HEK293 (cell line): ENCODE measurements around the gene AP1S1.

Experiments
- KLF9 ChIP-seq: fragments of 450-650 bp; formaldehyde crosslinking; IDR thresholded peaks from 2 replicates; pipeline ENCODE4 v1.5.1; 2016; ENCODE audit warnings: missing biosample characterization, missing genetic modification characterization, low read depth
- OSR2 ChIP-seq: fragments of 450-650 bp; formaldehyde crosslinking; IDR thresholded peaks from 2 replicates; pipeline ENCODE4 v1.5.1; 2016; ENCODE audit warnings: missing biosample characterization, missing genetic modification characterization
- PRDM2 ChIP-seq: fragments of 450-650 bp; formaldehyde crosslinking; IDR thresholded peaks from 2 replicates; pipeline ENCODE4 v1.5.1; 2016; ENCODE audit warnings: missing biosample characterization, missing genetic modification characterization, borderline replicate concordance
- TCF7L2 ChIP-seq: IDR thresholded peaks from 2 replicates; pipeline ENCODE4 v1.6.1; 2011; ENCODE audit warnings: low read depth, mild to moderate bottlenecking, inconsistent platforms, low read length, moderate library complexity, borderline replicate concordance
- YY2 ChIP-seq: fragments of 450-650 bp; formaldehyde crosslinking; IDR thresholded peaks from 2 replicates; pipeline ENCODE4 v1.5.1; 2016; ENCODE audit warnings: missing biosample characterization, missing genetic modification characterization
- ZBTB17 ChIP-seq: fragments of 450-650 bp; formaldehyde crosslinking; IDR thresholded peaks from 2 replicates; pipeline ENCODE4 v1.5.1; 2016; ENCODE audit warnings: missing biosample characterization, missing genetic modification characterization
- ZFP37 ChIP-seq: fragments of 450-650 bp; formaldehyde crosslinking; IDR thresholded peaks from 2 replicates; pipeline ENCODE4 v1.5.1; 2016; ENCODE audit warnings: missing biosample characterization, missing genetic modification characterization
- ZNF175 ChIP-seq: fragments of 450-650 bp; formaldehyde crosslinking; IDR thresholded peaks from 2 replicates; pipeline ENCODE4 v1.5.1; 2016; ENCODE audit warnings: missing biosample characterization, missing genetic modification characterization
- ZNF223 ChIP-seq: fragments of 450-650 bp; formaldehyde crosslinking; IDR thresholded peaks from 2 replicates; pipeline ENCODE4 v1.5.1; 2016; ENCODE audit warnings: missing biosample characterization, missing genetic modification characterization
- ZNF239 ChIP-seq: fragments of 450-650 bp; formaldehyde crosslinking; IDR thresholded peaks from 2 replicates; pipeline ENCODE4 v1.5.1; 2016; ENCODE audit warnings: missing biosample characterization, missing genetic modification characterization
- ZNF311 ChIP-seq: fragments of 450-650 bp; formaldehyde crosslinking; IDR thresholded peaks from 2 replicates; pipeline ENCODE4 v1.5.1; 2017; ENCODE audit warnings: missing biosample characterization, missing genetic modification characterization, borderline replicate concordance
- ZNF561 ChIP-seq: fragments of 450-650 bp; IDR thresholded peaks from 2 replicates; pipeline ENCODE4 v1.5.1; 2018; ENCODE audit warnings: missing biosample characterization, missing genetic modification characterization, borderline replicate concordance
- ZNF600 ChIP-seq: fragments of 450-650 bp; formaldehyde crosslinking; IDR thresholded peaks from 2 replicates; pipeline ENCODE4 v1.5.1; 2016; ENCODE audit warnings: missing biosample characterization, missing genetic modification characterization
- ZNF624 ChIP-seq: fragments of 450-650 bp; formaldehyde crosslinking; IDR thresholded peaks from 2 replicates; pipeline ENCODE4 v1.5.1; 2017; ENCODE audit warnings: missing biosample characterization, missing genetic modification characterization
- ZNF645 ChIP-seq: fragments of 450-650 bp; formaldehyde crosslinking; IDR thresholded peaks from 2 replicates; pipeline ENCODE4; 2016; ENCODE audit warnings: missing biosample characterization, missing genetic modification characterization
- ZNF701 ChIP-seq: fragments of 450-650 bp; formaldehyde crosslinking; IDR thresholded peaks from 2 replicates; pipeline ENCODE4 v1.5.1; 2016; ENCODE audit warnings: missing biosample characterization, missing genetic modification characterization
- ZSCAN16 ChIP-seq: fragments of 450-650 bp; formaldehyde crosslinking; IDR thresholded peaks from 2 replicates; pipeline ENCODE4 v1.5.1; 2016; ENCODE audit warnings: missing biosample characterization, missing genetic modification characterization
- ZSCAN4 ChIP-seq: fragments of 450-650 bp; formaldehyde crosslinking; IDR thresholded peaks from 2 replicates; pipeline ENCODE4 v1.5.1; 2017; ENCODE audit warnings: missing biosample characterization, missing genetic modification characterization
- TF ChIP-seq, protein P1 (sequence below): IDR thresholded peaks from 2 replicates; pipeline ENCODE4 v1.6.1; 2011; ENCODE audit warnings: mild to moderate bottlenecking, low read depth, low read length, borderline replicate concordance
- TF ChIP-seq, protein P2 (sequence below): fragments of 450-650 bp; formaldehyde crosslinking; IDR thresholded peaks from 2 replicates; pipeline ENCODE4 v1.5.1; 2016; ENCODE audit warnings: missing biosample characterization, missing genetic modification characterization
- TF ChIP-seq, protein P3 (sequence below): fragments of 450-650 bp; formaldehyde crosslinking; IDR thresholded peaks from 2 replicates; pipeline ENCODE4 v1.5.1; 2016; ENCODE audit warnings: missing biosample characterization, missing genetic modification characterization
- TF ChIP-seq, protein P4 (sequence below): fragments of 450-650 bp; formaldehyde crosslinking; conservative IDR thresholded peaks from 2 replicates; pipeline ENCODE4 v1.5.1; 2016; ENCODE audit warnings: low read depth, missing biosample characterization, missing genetic modification characterization

AP1S1 gene

GRCh38 chr7:101163279-101164070 lies 9.2 kb downstream of the AP1S1 start (continued):
- TF ChIP-seq ZBTB17 (tag by site-specific recombination) (peak; percentile 97), ZSCAN16 (tag by site-specific recombination) (no peak), YY2 (tag by site-specific recombination) (no peak), ZNF175 (tag by site-specific recombination) (no peak), ZSCAN4 (tag by site-specific recombination) (peak; percentile 21; the same call in 1 of the 2 replicates), OSR2 (tag by site-specific recombination) (peak; percentile 40), KLF9 (tag by site-specific recombination) (peak; percentile 66), ZNF600 (tag by site-specific recombination) (peak; percentile 98), ZNF311 (tag by site-specific recombination) (no peak), ZNF239 (tag by site-specific recombination) (no peak), ZNF624 (tag by site-specific recombination) (no peak), TCF7L2 (no peak), ZNF645 (tag by site-specific recombination) (peak; percentile 84; the same call in 1 of the 2 replicates), ZFP37 (tag by site-specific recombination) (no peak), ZNF561 (peak; percentile 57; the same call in 1 of the 2 replicates), PRDM2 (tag by site-specific recombination) (no peak), ZNF223 (tag by site-specific recombination) (no peak), ZNF701 (tag by site-specific recombination) (peak; percentile 58; the same call in 1 of the 2 replicates)
- TF ChIP-seq, protein P1, sequence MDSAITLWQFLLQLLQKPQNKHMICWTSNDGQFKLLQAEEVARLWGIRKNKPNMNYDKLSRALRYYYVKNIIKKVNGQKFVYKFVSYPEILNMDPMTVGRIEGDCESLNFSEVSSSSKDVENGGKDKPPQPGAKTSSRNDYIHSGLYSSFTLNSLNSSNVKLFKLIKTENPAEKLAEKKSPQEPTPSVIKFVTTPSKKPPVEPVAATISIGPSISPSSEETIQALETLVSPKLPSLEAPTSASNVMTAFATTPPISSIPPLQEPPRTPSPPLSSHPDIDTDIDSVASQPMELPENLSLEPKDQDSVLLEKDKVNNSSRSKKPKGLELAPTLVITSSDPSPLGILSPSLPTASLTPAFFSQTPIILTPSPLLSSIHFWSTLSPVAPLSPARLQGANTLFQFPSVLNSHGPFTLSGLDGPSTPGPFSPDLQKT: no peak
- TF ChIP-seq, protein P2, sequence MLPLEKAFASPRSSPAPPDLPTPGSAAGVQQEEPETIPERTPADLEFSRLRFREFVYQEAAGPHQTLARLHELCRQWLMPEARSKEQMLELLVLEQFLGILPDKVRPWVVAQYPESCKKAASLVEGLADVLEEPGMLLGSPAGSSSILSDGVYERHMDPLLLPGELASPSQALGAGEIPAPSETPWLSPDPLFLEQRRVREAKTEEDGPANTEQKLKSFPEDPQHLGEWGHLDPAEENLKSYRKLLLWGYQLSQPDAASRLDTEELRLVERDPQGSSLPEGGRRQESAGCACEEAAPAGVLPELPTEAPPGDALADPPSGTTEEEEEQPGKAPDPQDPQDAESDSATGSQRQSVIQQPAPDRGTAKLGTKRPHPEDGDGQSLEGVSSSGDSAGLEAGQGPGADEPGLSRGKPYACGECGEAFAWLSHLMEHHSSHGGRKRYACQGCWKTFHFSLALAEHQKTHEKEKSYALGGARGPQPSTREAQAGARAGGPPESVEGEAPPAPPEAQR (tag by site-specific recombination): no peak
- TF ChIP-seq, protein P3, sequence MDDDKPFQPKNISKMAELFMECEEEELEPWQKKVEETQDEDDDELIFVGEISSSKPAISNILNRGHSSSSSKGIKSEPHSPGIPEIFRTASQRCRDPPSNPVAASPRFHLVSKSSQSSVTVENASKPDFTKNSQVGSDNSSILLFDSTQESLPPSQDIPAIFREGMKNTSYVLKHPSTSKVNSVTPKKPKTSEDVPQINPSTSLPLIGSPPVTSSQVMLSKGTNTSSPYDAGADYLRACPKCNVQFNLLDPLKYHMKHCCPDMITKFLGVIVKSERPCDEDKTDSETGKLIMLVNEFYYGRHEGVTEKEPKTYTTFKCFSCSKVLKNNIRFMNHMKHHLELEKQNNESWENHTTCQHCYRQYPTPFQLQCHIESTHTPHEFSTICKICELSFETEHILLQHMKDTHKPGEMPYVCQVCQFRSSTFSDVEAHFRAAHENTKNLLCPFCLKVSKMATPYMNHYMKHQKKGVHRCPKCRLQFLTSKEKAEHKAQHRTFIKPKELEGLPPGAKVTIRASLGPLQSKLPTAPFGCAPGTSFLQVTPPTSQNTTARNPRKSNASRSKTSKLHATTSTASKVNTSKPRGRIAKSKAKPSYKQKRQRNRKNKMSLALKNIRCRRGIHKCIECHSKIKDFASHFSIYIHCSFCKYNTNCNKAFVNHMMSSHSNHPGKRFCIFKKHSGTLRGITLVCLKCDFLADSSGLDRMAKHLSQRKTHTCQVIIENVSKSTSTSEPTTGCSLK: no peak
- TF ChIP-seq, protein P4, sequence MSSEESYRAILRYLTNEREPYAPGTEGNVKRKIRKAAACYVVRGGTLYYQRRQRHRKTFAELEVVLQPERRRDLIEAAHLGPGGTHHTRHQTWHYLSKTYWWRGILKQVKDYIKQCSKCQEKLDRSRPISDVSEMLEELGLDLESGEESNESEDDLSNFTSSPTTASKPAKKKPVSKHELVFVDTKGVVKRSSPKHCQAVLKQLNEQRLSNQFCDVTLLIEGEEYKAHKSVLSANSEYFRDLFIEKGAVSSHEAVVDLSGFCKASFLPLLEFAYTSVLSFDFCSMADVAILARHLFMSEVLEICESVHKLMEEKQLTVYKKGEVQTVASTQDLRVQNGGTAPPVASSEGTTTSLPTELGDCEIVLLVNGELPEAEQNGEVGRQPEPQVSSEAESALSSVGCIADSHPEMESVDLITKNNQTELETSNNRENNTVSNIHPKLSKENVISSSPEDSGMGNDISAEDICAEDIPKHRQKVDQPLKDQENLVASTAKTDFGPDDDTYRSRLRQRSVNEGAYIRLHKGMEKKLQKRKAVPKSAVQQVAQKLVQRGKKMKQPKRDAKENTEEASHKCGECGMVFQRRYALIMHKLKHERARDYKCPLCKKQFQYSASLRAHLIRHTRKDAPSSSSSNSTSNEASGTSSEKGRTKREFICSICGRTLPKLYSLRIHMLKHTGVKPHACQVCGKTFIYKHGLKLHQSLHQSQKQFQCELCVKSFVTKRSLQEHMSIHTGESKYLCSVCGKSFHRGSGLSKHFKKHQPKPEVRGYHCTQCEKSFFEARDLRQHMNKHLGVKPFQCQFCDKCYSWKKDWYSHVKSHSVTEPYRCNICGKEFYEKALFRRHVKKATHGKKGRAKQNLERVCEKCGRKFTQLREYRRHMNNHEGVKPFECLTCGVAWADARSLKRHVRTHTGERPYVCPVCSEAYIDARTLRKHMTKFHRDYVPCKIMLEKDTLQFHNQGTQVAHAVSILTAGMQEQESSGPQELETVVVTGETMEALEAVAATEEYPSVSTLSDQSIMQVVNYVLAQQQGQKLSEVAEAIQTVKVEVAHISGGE: peak; percentile 74
